Measurements from ENCODE around the gene CCNG1.
"Not testable (repeated sequence)": the region's sequence is repeated elsewhere in the genome, so short reads cannot be mapped to it uniquely, and the experiment has no call there.

The CCNG1 gene

GRCh38 chr5:163453705-163454104, 16.3 kb downstream of the CCNG1 start:
- Histone ChIP-seq H3K4me1 (peaks cover 18% of the 10 kb centered on the region), H3K4me3 (no peak overlapping the region), H3K36me3 (replicated peaks) (peaks cover 45% of the 10 kb centered on the region), H3K27me3 (ENCODE audit: low read depth) (no peaks in the 10 kb centered on the region), H3K9me3 (no peaks in the 10 kb centered on the region; the same call in 1 of the 2 replicates)
- no peak for DNase-seq (ENCODE audit: low spot score in 2 of 2)
- in situ Hi-C loops (cut with MboI; ENCODE audit: low sequenced_read_pairs), result no loop called here

- DNase-seq (ENCODE audit: low spot score in 2 of 2); H3K4me3 ChIP-seq; H3K9me3 ChIP-seq; H3K27me3 ChIP-seq (ENCODE audit: low read depth); in situ Hi-C loops (cut with MboI; ENCODE audit: low sequenced_read_pairs): not testable (repeated sequence)
- peaks cover 18% of the 10 kb centered on the region for H3K4me1 ChIP-seq
- H3K36me3 ChIP-seq (replicated peaks), result peaks cover 40% of the 10 kb centered on the region
Measured at GRCh38 chr5:163455406-163455805, 18.0 kb downstream of the CCNG1 start.

- H3K4me1 ChIP-seq, result peaks cover 18% of the 10 kb centered on the region
- H3K9me3 ChIP-seq, result no peaks in the 10 kb centered on the region
- no peaks in the 10 kb centered on the region for H3K27me3 ChIP-seq (ENCODE audit: low read depth)
- no peak for DNase-seq (ENCODE audit: low spot score in 2 of 2)
- H3K36me3 ChIP-seq (replicated peaks), result peaks cover 40% of the 10 kb centered on the region
- in situ Hi-C loops (cut with MboI; ENCODE audit: low sequenced_read_pairs), result no loop called here
- H3K4me3 ChIP-seq, result no peak overlapping the region
Measured at GRCh38 chr5:163456029-163456589, 18.7 kb downstream of the CCNG1 start.

- in situ Hi-C loops (cut with MboI; ENCODE audit: low sequenced_read_pairs), result no loop called here
- Histone ChIP-seq H3K4me3 (no peak overlapping the region), H3K36me3 (replicated peaks) (peaks cover 40% of the 10 kb centered on the region)
Measured at GRCh38 chr5:163456840-163457239, 19.4 kb downstream of the CCNG1 start.

GRCh38 chr5:163458778-163459385, 21.5 kb downstream of the CCNG1 start:
- no peak for DNase-seq (ENCODE audit: low spot score in 2 of 2)
- peak overlapping the region; percentile 62 for H3K4me3 ChIP-seq
- H3K36me3 ChIP-seq (replicated peaks), result peaks cover 24% of the 10 kb centered on the region
- no peaks in the 10 kb centered on the region for H3K27me3 ChIP-seq (ENCODE audit: low read depth)
- in situ Hi-C loops (cut with MboI; ENCODE audit: low sequenced_read_pairs), result no loop called here
- no peaks in the 10 kb centered on the region for H3K9me3 ChIP-seq
- peaks cover 18% of the 10 kb centered on the region for H3K4me1 ChIP-seq

More at GRCh38 chr5:163456840-163457239, 19.4 kb downstream of the CCNG1 start:
- Histone ChIP-seq H3K9me3 (no peaks in the 10 kb centered on the region), H3K4me1 (peaks cover 18% of the 10 kb centered on the region), H3K27me3 (ENCODE audit: low read depth) (no peaks in the 10 kb centered on the region)
- no peak for DNase-seq (ENCODE audit: low spot score in 2 of 2)

- Histone ChIP-seq H3K4me1 (peaks cover 18% of the 10 kb centered on the region), H3K27me3 (ENCODE audit: low read depth) (no peaks in the 10 kb centered on the region), H3K9me3 (no peaks in the 10 kb centered on the region), H3K36me3 (replicated peaks) (peaks cover 25% of the 10 kb centered on the region), H3K4me3 (peak overlapping the region; percentile 62)
- peak in 1 of 2 experiments; percentile 44 for DNase-seq (ENCODE audit: low spot score in 2 of 2)
- in situ Hi-C loops (cut with MboI; ENCODE audit: low sequenced_read_pairs), result no loop called here
Measured at GRCh38 chr5:163459462-163459818, 22.0 kb downstream of the CCNG1 start.

- in situ Hi-C loops (cut with MboI; ENCODE audit: low sequenced_read_pairs), result no loop called here
- Histone ChIP-seq H3K27me3 (ENCODE audit: low read depth) (no peaks in the 10 kb centered on the region), H3K4me1 (peaks cover 18% of the 10 kb centered on the region), H3K9me3 (no peaks in the 10 kb centered on the region), H3K36me3 (replicated peaks) (peaks cover 27% of the 10 kb centered on the region), H3K4me3 (peak within 1 kb of the TSS; percentile 62)
- peak; percentile 97 to 99 for DNase-seq (ENCODE audit: low spot score in 2 of 2)
Measured at GRCh38 chr5:163459819-163460561, 22.6 kb downstream of the CCNG1 start, which contains the start of gene NUDCD2. Gene NUDCD2 (minus strand): TSS chr5:163460102. CDS start chr5:163460050, 52 bp downstream.

- peak within 1 kb of the TSS; percentile 62 for H3K4me3 ChIP-seq
- peaks cover 28% of the 10 kb centered on the region for H3K36me3 ChIP-seq (replicated peaks)
- H3K4me1 ChIP-seq, result peaks cover 18% of the 10 kb centered on the region
- DNase-seq (ENCODE audit: low spot score in 2 of 2), result peak; percentile 53 to 59
- no peaks in the 10 kb centered on the region for H3K27me3 ChIP-seq (ENCODE audit: low read depth)
- in situ Hi-C loops (cut with MboI; ENCODE audit: low sequenced_read_pairs), result no loop called here
- no peaks in the 10 kb centered on the region for H3K9me3 ChIP-seq
Measured at GRCh38 chr5:163460562-163461171, 23.3 kb downstream of the CCNG1 start, which contains the start of gene HMMR. Gene HMMR (plus strand): TSS chr5:163460632. CDS start chr5:163460693, 61 bp downstream.

GRCh38 chr5:163463063-163463435, 25.7 kb downstream of the CCNG1 start:
- no peaks in the 10 kb centered on the region for H3K27me3 ChIP-seq (ENCODE audit: low read depth)
- H3K4me3 ChIP-seq, result no peak overlapping the region
- peaks cover 37% of the 10 kb centered on the region for H3K36me3 ChIP-seq (replicated peaks)
- in situ Hi-C loops (cut with MboI; ENCODE audit: low sequenced_read_pairs), result no loop called here
- no peaks in the 10 kb centered on the region for H3K9me3 ChIP-seq
- DNase-seq (ENCODE audit: low spot score in 2 of 2), result no peak
- H3K4me1 ChIP-seq, result peaks cover 8% of the 10 kb centered on the region

- DNase-seq (ENCODE audit: low spot score in 2 of 2), result no peak
- H3K4me3 ChIP-seq, result no peak overlapping the region
- in situ Hi-C loops (cut with MboI; ENCODE audit: low sequenced_read_pairs), result no loop called here
- H3K9me3 ChIP-seq, result no peaks in the 10 kb centered on the region
- H3K4me1 ChIP-seq, result peaks cover 5% of the 10 kb centered on the region; the same call in 1 of the 2 replicates
- peaks cover 79% of the 10 kb centered on the region for H3K36me3 ChIP-seq (replicated peaks)
- no peaks in the 10 kb centered on the region for H3K27me3 ChIP-seq (ENCODE audit: low read depth)
Measured at GRCh38 chr5:163467682-163468081, 30.3 kb downstream of the CCNG1 start.

GRCh38 chr5:163473635-163474243, 36.3 kb downstream of the CCNG1 start:
- in situ Hi-C loops (cut with MboI; ENCODE audit: low sequenced_read_pairs), result no loop called here
- peaks cover 94% of the 10 kb centered on the region for H3K36me3 ChIP-seq (replicated peaks)

GRCh38 chr5:163475411-163475810, 38.0 kb downstream of the CCNG1 start:
- in situ Hi-C loops (cut with MboI; ENCODE audit: low sequenced_read_pairs), result no loop called here
- Histone ChIP-seq H3K4me3 (no peak overlapping the region), H3K27me3 (ENCODE audit: low read depth) (no peaks in the 10 kb centered on the region), H3K4me1 (no peaks in the 10 kb centered on the region), H3K36me3 (replicated peaks) (peaks cover 96% of the 10 kb centered on the region), H3K9me3 (no peaks in the 10 kb centered on the region)
- DNase-seq (ENCODE audit: low spot score in 2 of 2), result no peak

More at GRCh38 chr5:163473635-163474243, 36.3 kb downstream of the CCNG1 start:
- Histone ChIP-seq H3K4me3 (no peak overlapping the region), H3K27me3 (ENCODE audit: low read depth) (no peaks in the 10 kb centered on the region), H3K9me3 (no peaks in the 10 kb centered on the region), H3K4me1 (no peaks in the 10 kb centered on the region)
- DNase-seq (ENCODE audit: low spot score in 2 of 2), result no peak

- no peak for DNase-seq (ENCODE audit: low spot score in 2 of 2)
- no peaks in the 10 kb centered on the region for H3K9me3 ChIP-seq
- in situ Hi-C loops (cut with MboI; ENCODE audit: low sequenced_read_pairs), result no loop called here
- H3K36me3 ChIP-seq (replicated peaks), result peaks cover 96% of the 10 kb centered on the region
- H3K4me3 ChIP-seq, result no peak overlapping the region
- H3K4me1 ChIP-seq, result no peaks in the 10 kb centered on the region
- no peaks in the 10 kb centered on the region for H3K27me3 ChIP-seq (ENCODE audit: low read depth)
Measured at GRCh38 chr5:163478126-163478981, 41.0 kb downstream of the CCNG1 start.
